Endothelial cell (in vitro differentiated cells): Measurements from ENCODE around the gene AK8. TPM values are rescaled to one million over a fixed set of nuclear protein-coding genes. Genes with fewer than 3 reads are reported as not detected.

Experiments used
- DNase-seq: peaks from one replicate; pipeline ENCODE4 v3.0.0; 2021; ENCODE audit warnings: low spot score
- H3K27ac Mint-ChIP-seq: one replicate; pipeline ENCODE4 v1.8.0; 2021; ENCODE audit warnings: mixed read lengths, inconsistent platforms; ENCODE audit not compliant: unreplicated experiment
- H3K27me3 Mint-ChIP-seq: one replicate; pipeline ENCODE4 v1.8.0; 2021; ENCODE audit warnings: mild to moderate bottlenecking, moderate library complexity, mixed read lengths, inconsistent platforms; ENCODE audit not compliant: unreplicated experiment
- H3K36me3 Mint-ChIP-seq: one replicate; pipeline ENCODE4 v1.8.0; 2021; ENCODE audit warnings: mild to moderate bottlenecking, low read depth, mixed read lengths, inconsistent platforms; ENCODE audit not compliant: unreplicated experiment
- H3K4me1 Mint-ChIP-seq: one replicate; pipeline ENCODE4 v1.8.0; 2021; ENCODE audit warnings: mild to moderate bottlenecking, mixed read lengths, inconsistent platforms; ENCODE audit not compliant: unreplicated experiment
- H3K4me3 Mint-ChIP-seq: one replicate; pipeline ENCODE4 v1.8.0; 2021; ENCODE audit warnings: mild to moderate bottlenecking, mixed read lengths, inconsistent platforms; ENCODE audit not compliant: unreplicated experiment
- H3K9me3 Mint-ChIP-seq: one replicate; pipeline ENCODE4 v1.8.0; 2021; ENCODE audit warnings: mixed read lengths, inconsistent platforms; ENCODE audit not compliant: unreplicated experiment
- CTCF ChIP-seq: fragments of 200-600 bp; sonication (generic); IDR thresholded peaks from one replicate; pipeline ENCODE4 v1.5.0; 2021; ENCODE audit warnings: antibody characterized with exemption; ENCODE audit not compliant: unreplicated experiment
- total RNA-seq: library from RNA; stranded (reverse); fragmentation: NEBNext Ultra II Directional; extraction: Animal tissue kit (Norgen Biotek cat#: 25700); gene quantifications from one replicate; pipeline ENCODE4 v1.2.1, GENCODE V29; 2021; ENCODE audit not compliant: unreplicated experiment

AK8 gene
- total RNA-seq, 1 donor from 2014 or later: 2.0 TPM

- TF ChIP-seq CTCF: no peak
- Mint-ChIP-seq H3K36me3 (no peaks in the 10 kb centered on the region), H3K27ac (no peak overlapping the region), H3K9me3 (no peaks in the 10 kb centered on the region), H3K4me1 (peaks cover 3% of the 10 kb centered on the region), H3K4me3 (no peak overlapping the region), H3K27me3 (peaks cover 10% of the 10 kb centered on the region)
- no peak for DNase-seq
Measured at GRCh38 chr9:132838291-132838690, 39.8 kb downstream of the AK8 start.

- no peak overlapping the region for H3K4me3 Mint-ChIP-seq
- no peaks in the 10 kb centered on the region for H3K9me3 Mint-ChIP-seq
- no peak for TF ChIP-seq CTCF
- no peak for DNase-seq
- H3K27me3 Mint-ChIP-seq: peaks cover 10% of the 10 kb centered on the region
- no peaks in the 10 kb centered on the region for H3K36me3 Mint-ChIP-seq
- H3K4me1 Mint-ChIP-seq: peaks cover 3% of the 10 kb centered on the region
- H3K27ac Mint-ChIP-seq: no peak overlapping the region
Measured at GRCh38 chr9:132837501-132838286, 40.4 kb downstream of the AK8 start.

GRCh38 chr9:132834343-132834742 is 43.7 kb downstream of the AK8 start:
- Mint-ChIP-seq H3K27me3 (peaks cover 8% of the 10 kb centered on the region), H3K9me3 (no peaks in the 10 kb centered on the region), H3K4me3 (peak overlapping the region; percentile 73), H3K4me1 (peaks cover 3% of the 10 kb centered on the region), H3K27ac (no peak overlapping the region), H3K36me3 (no peaks in the 10 kb centered on the region)
- no peak for DNase-seq
- TF ChIP-seq CTCF: no peak

GRCh38 chr9:132833550-132834121 is 44.4 kb downstream of the AK8 start:
- no peaks in the 10 kb centered on the region for H3K36me3 Mint-ChIP-seq
- DNase-seq: no peak
- no peaks in the 10 kb centered on the region for H3K4me1 Mint-ChIP-seq
- peaks cover 8% of the 10 kb centered on the region for H3K27me3 Mint-ChIP-seq
- no peak for TF ChIP-seq CTCF
- no peak overlapping the region for H3K4me3 Mint-ChIP-seq
- no peaks in the 10 kb centered on the region for H3K9me3 Mint-ChIP-seq
- H3K27ac Mint-ChIP-seq: no peak overlapping the region

GRCh38 chr9:132832171-132832881 is 45.8 kb downstream of the AK8 start:
- H3K4me1 Mint-ChIP-seq: no peaks in the 10 kb centered on the region
- H3K4me3 Mint-ChIP-seq: no peak overlapping the region
- no peak overlapping the region for H3K27ac Mint-ChIP-seq
- no peak for DNase-seq
- H3K27me3 Mint-ChIP-seq: peaks cover 4% of the 10 kb centered on the region
- H3K36me3 Mint-ChIP-seq: no peaks in the 10 kb centered on the region
- no peaks in the 10 kb centered on the region for H3K9me3 Mint-ChIP-seq
- no peak for TF ChIP-seq CTCF
